Measurements from ENCODE around the gene RAI1. TPM values are rescaled to one million over a fixed set of nuclear protein-coding genes. Genes with fewer than 3 reads are reported as not detected.
A peak's percentile ranks its signal among the peaks of the same experiment; 100 is the strongest.

RAI1 gene
- total and polyA plus RNA-seq, 10 of the 15 experiments (the other 5 are each of a cell fraction or from before 2014, with no cell fraction given): 0.66 to 37.7 (median 6.0) TPM

DNA sequence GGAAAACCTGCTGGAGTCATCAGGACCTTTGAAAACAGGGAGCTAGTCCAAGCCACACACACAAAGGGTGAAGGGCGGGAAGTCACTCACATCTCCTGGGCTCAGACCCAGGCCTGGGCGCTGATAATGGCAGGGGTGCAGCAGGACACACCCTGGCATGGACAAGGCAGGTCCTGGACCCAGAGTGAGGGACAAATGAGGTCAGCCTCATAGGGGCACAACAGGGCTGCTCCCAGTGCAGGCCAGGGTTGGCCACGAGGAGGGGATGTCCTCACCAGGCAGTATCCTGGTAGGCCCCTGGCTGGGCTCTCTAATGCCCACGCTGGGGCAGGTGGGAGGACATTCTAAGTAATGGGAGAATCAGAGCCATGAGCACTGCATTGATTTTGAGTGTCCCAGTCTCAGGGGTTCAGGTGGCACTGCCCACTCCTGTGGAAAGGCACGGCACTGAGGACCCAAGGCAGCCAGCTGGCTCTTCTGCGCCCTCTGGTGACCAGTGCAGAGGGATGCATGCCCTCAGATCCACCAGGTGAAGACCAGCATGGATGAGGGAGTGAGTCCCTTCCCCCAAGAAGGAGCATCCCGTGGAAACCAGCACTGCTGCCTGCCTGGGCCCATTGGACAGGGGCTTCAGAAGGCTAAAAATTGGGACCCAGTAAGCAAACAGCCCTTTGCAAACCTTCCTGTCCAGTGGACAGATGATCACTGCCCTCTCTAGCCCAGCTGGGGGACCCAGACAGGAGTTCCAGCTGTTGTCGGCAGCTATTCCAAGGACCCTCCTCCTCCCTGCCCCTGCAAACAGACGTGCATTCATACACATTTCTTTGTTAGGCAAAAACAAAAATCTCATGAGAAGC lies 178.9 kb downstream of the RAI1 start:
- peak; percentile 8 for TF ChIP-seq SP1 (IDR thresholded peaks at IDR 0.05; ENCODE audit: low read depth, low read length)
- peak; percentile 96 for TF ChIP-seq RAD21 (IDR thresholded peaks at IDR 0.05; ENCODE audit: insufficient read depth, low read depth, low read length)
- peak; percentile 37; the same call in 1 of the 2 replicates for TF ChIP-seq RB1 (IDR thresholded peaks at IDR 0.05; ENCODE audit: borderline replicate concordance)
- TF ChIP-seq GATAD2B (conservative IDR thresholded peaks at IDR 0.05; ENCODE audit: low read depth): 0 out of 2 replicates have a peak, but pooled peaks have one; percentile 45
- TF ChIP-seq YY1 (IDR thresholded peaks at IDR 0.05; ENCODE audit: low read depth, low read length): peak; percentile 82
- TF ChIP-seq IKZF1 (conservative IDR thresholded peaks at IDR 0.05): peak; percentile 19; the same call in 1 of the 2 replicates
- peak; percentile 99 for TF ChIP-seq SMC3 (IDR thresholded peaks at IDR 0.05; ENCODE audit: borderline replicate concordance, low read length)
- TF ChIP-seq TBL1XR1 (IDR thresholded peaks at IDR 0.05; ENCODE audit: low read depth, low read length): 0 out of 2 replicates have a peak, but pooled peaks have one; percentile 44
- 0 out of 2 replicates have a peak, but pooled peaks have one; percentile 16 for TF ChIP-seq EED (IDR thresholded peaks at IDR 0.05; ENCODE audit: low read depth)
- peak; percentile 4 to 9; a peak in 1 of 4 replicates for TF ChIP-seq BHLHE40 (IDR thresholded peaks at IDR 0.05; ENCODE audit: borderline replicate concordance in 1 of 2, low read depth in 2 of 2, low read length in 1 of 2)
- no peak for TF ChIP-seq RELB (IDR thresholded peaks at IDR 0.05; ENCODE audit: low read depth)
- TF ChIP-seq, protein P1, sequence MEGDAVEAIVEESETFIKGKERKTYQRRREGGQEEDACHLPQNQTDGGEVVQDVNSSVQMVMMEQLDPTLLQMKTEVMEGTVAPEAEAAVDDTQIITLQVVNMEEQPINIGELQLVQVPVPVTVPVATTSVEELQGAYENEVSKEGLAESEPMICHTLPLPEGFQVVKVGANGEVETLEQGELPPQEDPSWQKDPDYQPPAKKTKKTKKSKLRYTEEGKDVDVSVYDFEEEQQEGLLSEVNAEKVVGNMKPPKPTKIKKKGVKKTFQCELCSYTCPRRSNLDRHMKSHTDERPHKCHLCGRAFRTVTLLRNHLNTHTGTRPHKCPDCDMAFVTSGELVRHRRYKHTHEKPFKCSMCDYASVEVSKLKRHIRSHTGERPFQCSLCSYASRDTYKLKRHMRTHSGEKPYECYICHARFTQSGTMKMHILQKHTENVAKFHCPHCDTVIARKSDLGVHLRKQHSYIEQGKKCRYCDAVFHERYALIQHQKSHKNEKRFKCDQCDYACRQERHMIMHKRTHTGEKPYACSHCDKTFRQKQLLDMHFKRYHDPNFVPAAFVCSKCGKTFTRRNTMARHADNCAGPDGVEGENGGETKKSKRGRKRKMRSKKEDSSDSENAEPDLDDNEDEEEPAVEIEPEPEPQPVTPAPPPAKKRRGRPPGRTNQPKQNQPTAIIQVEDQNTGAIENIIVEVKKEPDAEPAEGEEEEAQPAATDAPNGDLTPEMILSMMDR (IDR thresholded peaks at IDR 0.05 in 2 of 3, conservative IDR thresholded peaks at IDR 0.05 in 1 of 3; ENCODE audit: control insufficient read depth in 2 of 3, extremely low read depth in 1 of 3, insufficient read depth in 1 of 3, low read depth in 3 of 3, low read length in 3 of 3): peak; percentile 98; a peak in 5 of 6 replicates
- TF ChIP-seq SMARCA5 (IDR thresholded peaks at IDR 0.05): peak; percentile 66; the same call in 1 of the 2 replicates
- TF ChIP-seq NFXL1 (IDR thresholded peaks at IDR 0.05; ENCODE audit: borderline replicate concordance): no peak
- peak; percentile 37; the same call in 1 of the 3 replicates for TF ChIP-seq POU2F2 (IDR thresholded peaks at IDR 0.05; ENCODE audit: borderline replicate concordance, low read depth, low read length)
- TF ChIP-seq TAF1 (IDR thresholded peaks at IDR 0.05; ENCODE audit: borderline replicate concordance, low read depth, low read length): no peak
- 0 out of 2 replicates have a peak, but pooled peaks have one; percentile 39 for TF ChIP-seq NR2F1 (conservative IDR thresholded peaks at IDR 0.05)
- no peak for TF ChIP-seq FOXM1 (IDR thresholded peaks at IDR 0.05; ENCODE audit: low read depth, low read length)
- no peak for TF ChIP-seq RAD51 (IDR thresholded peaks at IDR 0.05)
- Histone ChIP-seq H3K27ac (ENCODE audit: control insufficient read depth, insufficient read depth) (no peak overlapping the region), H3K36me3 (ENCODE audit: control insufficient read depth in 2 of 2, insufficient read depth in 2 of 2, low read length in 1 of 2) (no peaks in the 10 kb centered on the region), H3K4me1 (ENCODE audit: control insufficient read depth, insufficient read depth, low read length) (no peaks in the 10 kb centered on the region), H3K9me3 (replicated peaks; ENCODE audit: control insufficient read depth, insufficient read depth, low read length) (no peaks in the 10 kb centered on the region), H2AFZ (ENCODE audit: control insufficient read depth, low read depth, low read length) (no peak overlapping the region), H3K4me3 (no peak overlapping the region), H3K9ac (ENCODE audit: control insufficient read depth, insufficient read depth, low read length) (no peak overlapping the region), H3K79me2 (ENCODE audit: control insufficient read depth, insufficient read depth, low read length) (no peaks in the 10 kb centered on the region), H3K4me2 (ENCODE audit: control insufficient read depth, insufficient read depth) (no peak overlapping the region), H3K27me3 (replicated peaks in 1 of 2; ENCODE audit: control insufficient read depth in 2 of 2, insufficient read depth in 2 of 2, low read length in 1 of 2) (no peaks in the 10 kb centered on the region), H4K20me1 (ENCODE audit: control insufficient read depth, insufficient read depth) (no peaks in the 10 kb centered on the region; the same call in 1 of the 2 replicates)
- TSS peak; percentile 29 for BruUV-seq (replicated peaks)
- ChIA-PET RAD21 (ENCODE audit: unreplicated experiment) (interaction anchor here (1.0 to 2.5 kb wide), 11 partner anchors 40 to 180 kb away, joined by 3 to 14 read pairs (median 5); no protein-coding TSS in a partner anchor), CTCF (interaction anchor here (0.7 to 10.6 kb wide), 16 partner anchors 11 to 183 kb away, joined by 3 to 86 read pairs (median 6); no protein-coding TSS in a partner anchor), SMC1A (ENCODE audit: uncharacterized antibody, unreplicated experiment) (interaction anchor here (0.6 to 3.8 kb wide), 10 partner anchors 9 to 188 kb away, joined by 3 to 22 read pairs (median 3); no protein-coding TSS in a partner anchor), POLR2A (interaction anchor here (0.5 kb wide), 1 partner anchor 37 kb away, joined by 3 read pairs; no protein-coding TSS in a partner anchor)
- DNase-seq (ENCODE audit: low read depth, low spot score) (no peak), FAIRE-seq (peak; percentile 91), ATAC-seq (peak; percentile 99)
- in situ Hi-C loops (cut with MboI) (loop anchor here (5.0 to 10.0 kb wide), 3 partner anchors 48 to 505 kb away; no protein-coding TSS in a partner anchor), intact Hi-C loops (cut with micrococcal nuclease; ENCODE audit: unreplicated experiment) (loop anchor here (1.0 to 5.0 kb wide), 4 partner anchors 48 to 179 kb away; partner anchors contain the start of gene RAI1)
- 44% methylated on average over 9 of the region's 9 CpGs for WGBS (ENCODE audit: insufficient coverage, insufficient replicate concordance, low lambda C conversion rate, missing lambda C conversion rate)
